COLO668 (cell line): ENCODE measurements around the gene ZC2HC1C.

Source experiments
- DNase-seq: peaks from one replicate; lab custom pipeline; 2025; ENCODE audit not compliant: unreplicated experiment; lab: John Stamatoyannopoulos, UW

ZC2HC1C gene

GRCh38 chr14:75128596-75128990, 59.2 kb downstream of the ZC2HC1C start:
- DNase-seq = no peak
